Mesenchymal stem cell (in vitro differentiated cells and primary cell): ENCODE data around the gene GABRR3.
A peak's percentile ranks its signal among the peaks of the same experiment; 100 is the strongest.

Experiments
- DNase-seq: peaks from one replicate; pipeline ENCODE4 v3.0.0-alpha.2; 2013
- H2AFZ ChIP-seq: one replicate; pipeline ENCODE4 v1.6.1; 2013; ENCODE audit warnings: low read depth, mild to moderate bottlenecking, control low read depth, inconsistent platforms, low read length, moderate library complexity
- H2AK5ac ChIP-seq: 2 replicates; pipeline ENCODE4 v1.6.1; 2013; ENCODE audit warnings: low read length, moderate library complexity, mild to moderate bottlenecking, inconsistent platforms; ENCODE audit not compliant: severe bottlenecking
- H2BK120ac ChIP-seq: one replicate; pipeline ENCODE4 v1.6.1; 2013; ENCODE audit warnings: low read depth, mild to moderate bottlenecking, inconsistent platforms, low read length, moderate library complexity
- H2BK12ac ChIP-seq, 2 experiments: one replicate each; pipeline ENCODE4 v1.6.1; 2013; ENCODE audit warnings: inconsistent platforms in 2 of 2, low read length in 2 of 2, mild to moderate bottlenecking in 2 of 2, moderate library complexity in 2 of 2, control low read depth in 1 of 2
- H2BK15ac ChIP-seq: one replicate; pipeline ENCODE4 v1.6.1; 2013; ENCODE audit warnings: mild to moderate bottlenecking, low read depth, inconsistent platforms; ENCODE audit not compliant: poor library complexity, severe bottlenecking
- H2BK5ac ChIP-seq: 2 replicates; pipeline ENCODE4 v1.6.1; 2013; ENCODE audit warnings: low read depth, mild to moderate bottlenecking, low read length, control low read depth, inconsistent platforms; ENCODE audit not compliant: poor library complexity, severe bottlenecking
- H3K14ac ChIP-seq, 2 experiments: one replicate each; pipeline ENCODE4 v1.6.1; 2013; ENCODE audit warnings: inconsistent platforms in 2 of 2, low read length in 2 of 2, control low read depth in 1 of 2, mild to moderate bottlenecking in 1 of 2, moderate library complexity in 1 of 2
- H3K18ac ChIP-seq, 2 experiments: one replicate each; pipeline ENCODE4 v1.6.1; 2013; ENCODE audit warnings: inconsistent platforms in 2 of 2, low read length in 2 of 2, control low read depth in 1 of 2, low read depth in 1 of 2, mild to moderate bottlenecking in 1 of 2
- H3K23ac ChIP-seq, 2 experiments: one replicate each; pipeline ENCODE4 v1.6.1; 2013; ENCODE audit warnings: inconsistent platforms in 2 of 2, low read length in 2 of 2, mild to moderate bottlenecking in 2 of 2, moderate library complexity in 2 of 2, control low read depth in 1 of 2
- H3K27ac ChIP-seq: 2 replicates; pipeline ENCODE4 v1.5.1; 2013; ENCODE audit warnings: mild to moderate bottlenecking, moderate library complexity, low read length, control low read depth, inconsistent platforms; ENCODE audit not compliant: poor library complexity, severe bottlenecking
- H3K27me3 ChIP-seq, 2 experiments: 2 replicates each; pipeline versions ENCODE4 v1.6.1 to v1.7.0; 2013; ENCODE audit warnings: low read length in 2 of 2, mild to moderate bottlenecking in 2 of 2, moderate library complexity in 2 of 2, control low read depth in 1 of 2, inconsistent platforms in 1 of 2; ENCODE audit not compliant: control insufficient read depth in 1 of 2, insufficient read depth in 1 of 2
- H3K36me3 ChIP-seq, 2 experiments: 2 replicates each; pipeline versions ENCODE4 v1.6.1 to v1.7.0; 2013; ENCODE audit warnings: low read length in 2 of 2, control low read depth in 1 of 2, inconsistent platforms in 1 of 2, low read depth in 1 of 2, mild to moderate bottlenecking in 1 of 2; ENCODE audit not compliant: insufficient read depth in 2 of 2, control insufficient read depth in 1 of 2
- H3K4ac ChIP-seq, 2 experiments: one replicate each; pipeline ENCODE4 v1.6.1; 2013; ENCODE audit warnings: inconsistent platforms in 2 of 2, low read length in 2 of 2, mild to moderate bottlenecking in 2 of 2, moderate library complexity in 2 of 2, control low read depth in 1 of 2, low read depth in 1 of 2
- H3K4me1 ChIP-seq: 2 replicates; pipeline ENCODE4 v1.6.1; 2013; ENCODE audit warnings: low read depth, low read length, control low read depth; ENCODE audit not compliant: control insufficient read depth, insufficient read depth
- H3K4me2 ChIP-seq: 2 replicates; pipeline ENCODE4 v1.6.1; 2013; ENCODE audit warnings: low read length, mild to moderate bottlenecking, inconsistent platforms; ENCODE audit not compliant: poor library complexity, severe bottlenecking
- H3K4me3 ChIP-seq, 2 experiments: 2 replicates each; pipeline versions ENCODE4 v1.5.1 to v1.7.0; 2013; ENCODE audit warnings: low read length in 2 of 2, mild to moderate bottlenecking in 2 of 2, control low read depth in 1 of 2, low read depth in 1 of 2; ENCODE audit not compliant: insufficient read depth in 1 of 2
- H3K79me1 ChIP-seq: replicated peaks from 2 replicates; pipeline ENCODE4 v1.6.1; 2013; ENCODE audit warnings: mild to moderate bottlenecking, control low read depth, low read length, inconsistent platforms; ENCODE audit not compliant: poor library complexity, severe bottlenecking
- H3K9ac ChIP-seq: 2 replicates; pipeline ENCODE4 v1.7.0; 2013; ENCODE audit warnings: mild to moderate bottlenecking, low read length, moderate library complexity
- H3K9me3 ChIP-seq: 2 replicates; pipeline ENCODE4 v1.7.0; 2013; ENCODE audit warnings: mild to moderate bottlenecking, low read length; ENCODE audit not compliant: control insufficient read depth
- H4K8ac ChIP-seq: one replicate; pipeline ENCODE4 v1.6.1; 2013; ENCODE audit warnings: inconsistent platforms, mild to moderate bottlenecking, low read length, moderate library complexity
- H4K91ac ChIP-seq: one replicate; pipeline ENCODE4 v1.6.1; 2013; ENCODE audit warnings: mild to moderate bottlenecking, low read length, inconsistent platforms
- WGBS: methylation state at CpG from one replicate; pipeline ENCODE4 v1.1.7; 2013; ENCODE audit warnings: mixed read lengths; 5-methylcytosine and 5-hydroxymethylcytosine counted together

Gene GABRR3

DNA sequence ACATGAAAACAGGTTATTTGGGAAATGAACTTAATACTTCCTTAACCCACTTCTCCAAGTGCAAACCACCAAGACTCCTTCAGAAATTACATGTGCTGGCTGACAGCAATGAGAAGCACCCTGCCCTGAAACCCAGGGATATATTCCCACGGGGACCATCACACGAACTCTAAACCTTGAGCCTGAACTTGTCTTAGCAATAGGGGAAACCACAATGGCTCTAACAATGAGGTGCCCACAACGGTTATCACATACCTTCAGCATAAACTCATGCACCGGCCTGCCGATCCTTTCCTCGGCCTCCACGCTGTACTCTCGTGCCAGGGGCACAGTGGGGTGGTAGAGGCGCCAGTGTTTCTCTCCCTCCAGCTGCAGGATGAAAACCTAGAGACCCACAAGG lies 76.3 kb downstream of the GABRR3 start:
- Histone ChIP-seq H2BK12ac (no peak overlapping the region), H3K9ac (no peak overlapping the region), H3K4ac (no peak overlapping the region), H3K36me3 (peaks cover 4 to 49% of the 10 kb centered on the region in 2 experiments), H2BK15ac (no peak overlapping the region), H3K4me2 (no peak overlapping the region), H3K4me3 (no peak overlapping the region), H3K27ac (no peak overlapping the region), H3K4me1 (peaks cover 6% of the 10 kb centered on the region), H3K79me1 (peaks cover 7% of the 10 kb centered on the region), H2BK5ac (no peak overlapping the region), H3K14ac (no peak overlapping the region), H2BK120ac (no peak overlapping the region), H3K9me3 (no peaks in the 10 kb centered on the region), H4K8ac (no peak overlapping the region), H4K91ac (no peak overlapping the region), H3K18ac (no peak overlapping the region), H2AK5ac (no peak overlapping the region), H2AFZ (no peak overlapping the region), H3K23ac (no peak overlapping the region), H3K27me3 (no peaks in the 10 kb centered on the region)
- no peak for DNase-seq
- 91% methylated on average over 9 of the region's 9 CpGs for WGBS

- H3K4me2 ChIP-seq = no peak overlapping the region
- WGBS = 100% methylated on average over 2 of the region's 2 CpGs
Measured at GRCh38 chr3:97958396-97958795, 76.7 kb downstream of the GABRR3 start.

GRCh38 chr3:97957617-97958311 lies 77.4 kb downstream of the GABRR3 start:
- Histone ChIP-seq H3K27ac (no peak overlapping the region), H3K36me3 (peaks cover 4 to 50% of the 10 kb centered on the region in 2 experiments), H2BK120ac (no peak overlapping the region), H3K79me1 (peaks cover 7% of the 10 kb centered on the region), H3K4ac (no peak overlapping the region), H3K4me2 (no peak overlapping the region), H3K4me1 (peaks cover 6% of the 10 kb centered on the region), H3K4me3 (no peak overlapping the region), H4K91ac (no peak overlapping the region), H3K27me3 (no peaks in the 10 kb centered on the region), H2AK5ac (no peak overlapping the region), H3K18ac (no peak overlapping the region), H2BK12ac (no peak overlapping the region), H3K14ac (no peak overlapping the region), H4K8ac (no peak overlapping the region), H2BK5ac (no peak overlapping the region), H3K9me3 (no peaks in the 10 kb centered on the region), H3K9ac (no peak overlapping the region), H2BK15ac (no peak overlapping the region), H2AFZ (no peak overlapping the region), H3K23ac (no peak overlapping the region)
- 90% methylated on average over 8 of the region's 8 CpGs for WGBS
- peak; percentile 77 for DNase-seq

More at GRCh38 chr3:97958396-97958795, 76.7 kb downstream of the GABRR3 start:
- Histone ChIP-seq H2BK5ac (no peak overlapping the region), H4K8ac (no peak overlapping the region), H2AK5ac (no peak overlapping the region), H3K14ac (no peak overlapping the region), H4K91ac (no peak overlapping the region), H3K9ac (no peak overlapping the region), H3K4me3 (no peak overlapping the region), H3K36me3 (peaks cover 4 to 50% of the 10 kb centered on the region in 2 experiments), H3K27me3 (no peaks in the 10 kb centered on the region), H3K4me1 (peaks cover 6% of the 10 kb centered on the region), H2BK120ac (no peak overlapping the region), H2AFZ (no peak overlapping the region), H3K27ac (no peak overlapping the region), H3K9me3 (no peaks in the 10 kb centered on the region), H2BK15ac (no peak overlapping the region), H3K79me1 (peaks cover 7% of the 10 kb centered on the region), H3K23ac (no peak overlapping the region), H3K4ac (no peak overlapping the region), H3K18ac (no peak overlapping the region), H2BK12ac (no peak overlapping the region)
- DNase-seq = peak; percentile 43

GRCh38 chr3:97956051-97956450 lies 79.1 kb downstream of the GABRR3 start:
- peaks cover 6% of the 10 kb centered on the region for H3K4me1 ChIP-seq
- H2BK15ac ChIP-seq = no peak overlapping the region
- no peak overlapping the region for H3K14ac ChIP-seq
- no peak overlapping the region for H3K4me2 ChIP-seq
- H4K91ac ChIP-seq = no peak overlapping the region
- H2BK120ac ChIP-seq = no peak overlapping the region
- peaks cover 4 to 60% of the 10 kb centered on the region in 2 experiments for H3K36me3 ChIP-seq
- H3K9ac ChIP-seq = no peak overlapping the region
- H4K8ac ChIP-seq = no peak overlapping the region
- no peak overlapping the region for H2BK5ac ChIP-seq
- H2BK12ac ChIP-seq = no peak overlapping the region
- DNase-seq = no peak
- no peak overlapping the region for H3K4ac ChIP-seq
- WGBS = 78% methylated on average over 3 of the region's 3 CpGs
- peaks cover 2% of the 10 kb centered on the region for H3K79me1 ChIP-seq
- no peak overlapping the region for H3K27ac ChIP-seq
- H3K18ac ChIP-seq = no peak overlapping the region
- H2AK5ac ChIP-seq = no peak overlapping the region
- H3K23ac ChIP-seq = no peak overlapping the region
- no peaks in the 10 kb centered on the region for H3K9me3 ChIP-seq
- no peak overlapping the region for H2AFZ ChIP-seq
- no peaks in the 10 kb centered on the region for H3K27me3 ChIP-seq
- no peak overlapping the region for H3K4me3 ChIP-seq
